ENCODE measurements around the gene PEX5L. TPM values are rescaled to one million over a fixed set of nuclear protein-coding genes. Genes with fewer than 3 reads are reported as not detected.

PEX5L gene
- total RNA-seq, 6 experiments from 2014 or later = not detected

DNA sequence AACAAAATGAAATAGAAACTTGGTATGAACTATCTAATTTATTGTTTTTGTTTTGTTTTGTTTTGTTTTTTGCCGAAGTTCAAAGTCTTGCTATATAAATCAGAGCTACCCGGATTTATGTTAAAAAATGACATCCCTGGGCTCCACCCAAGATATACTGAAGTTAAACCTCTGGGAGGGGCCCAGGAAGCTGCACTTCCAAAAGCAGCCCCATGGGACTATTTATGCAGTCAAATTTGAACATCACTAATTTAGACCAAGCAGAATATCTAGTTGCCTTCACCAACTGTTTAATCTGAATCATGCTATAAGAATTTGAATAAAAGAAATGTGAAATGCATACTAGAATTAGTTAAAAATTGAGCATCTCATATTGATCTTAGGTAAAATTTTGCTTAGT is 32.2 kb downstream of the PEX5L start:
- Histone ChIP-seq H3K4me3 (no peak overlapping the region), H3K27ac (no peak overlapping the region), H3K9me3 (no peaks in the 10 kb centered on the region), H3K36me3 (no peaks in the 10 kb centered on the region), H3K27me3 (no peaks in the 10 kb centered on the region), H3K4me1 (no peaks in the 10 kb centered on the region)
- ATAC-seq (no peak), DNase-seq (no peak)
- 57% methylated on average over 2 of the region's 2 CpGs for WGBS (ENCODE audit: insufficient coverage, low coverage, low lambda C conversion rate, missing lambda C conversion rate)
- intact Hi-C loops (cut with DNase I) = no loop called here
- TF ChIP-seq POLR2A (IDR thresholded peaks at IDR 0.05) = no peak
- TF ChIP-seq, protein P1, sequence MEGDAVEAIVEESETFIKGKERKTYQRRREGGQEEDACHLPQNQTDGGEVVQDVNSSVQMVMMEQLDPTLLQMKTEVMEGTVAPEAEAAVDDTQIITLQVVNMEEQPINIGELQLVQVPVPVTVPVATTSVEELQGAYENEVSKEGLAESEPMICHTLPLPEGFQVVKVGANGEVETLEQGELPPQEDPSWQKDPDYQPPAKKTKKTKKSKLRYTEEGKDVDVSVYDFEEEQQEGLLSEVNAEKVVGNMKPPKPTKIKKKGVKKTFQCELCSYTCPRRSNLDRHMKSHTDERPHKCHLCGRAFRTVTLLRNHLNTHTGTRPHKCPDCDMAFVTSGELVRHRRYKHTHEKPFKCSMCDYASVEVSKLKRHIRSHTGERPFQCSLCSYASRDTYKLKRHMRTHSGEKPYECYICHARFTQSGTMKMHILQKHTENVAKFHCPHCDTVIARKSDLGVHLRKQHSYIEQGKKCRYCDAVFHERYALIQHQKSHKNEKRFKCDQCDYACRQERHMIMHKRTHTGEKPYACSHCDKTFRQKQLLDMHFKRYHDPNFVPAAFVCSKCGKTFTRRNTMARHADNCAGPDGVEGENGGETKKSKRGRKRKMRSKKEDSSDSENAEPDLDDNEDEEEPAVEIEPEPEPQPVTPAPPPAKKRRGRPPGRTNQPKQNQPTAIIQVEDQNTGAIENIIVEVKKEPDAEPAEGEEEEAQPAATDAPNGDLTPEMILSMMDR (IDR thresholded peaks at IDR 0.05) = no peak

DNA sequence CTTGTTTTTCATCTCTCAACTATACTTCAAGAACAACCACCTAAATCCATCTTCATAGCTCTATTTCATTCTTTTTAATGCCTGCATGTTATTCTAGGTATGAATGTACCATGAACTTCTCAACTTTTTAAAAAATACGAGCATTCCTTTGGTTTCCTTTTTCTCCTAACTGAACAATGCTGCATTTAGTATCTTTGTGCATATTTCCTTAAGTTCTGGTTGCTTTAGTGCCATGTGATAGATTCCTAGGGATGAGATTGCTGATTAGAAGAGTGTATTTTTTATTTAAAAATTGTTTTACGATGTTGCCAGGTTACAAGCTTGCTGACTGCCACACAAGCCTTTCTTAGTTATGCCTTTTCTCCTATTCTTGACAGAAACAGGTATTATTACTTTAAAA is 34.7 kb downstream of the PEX5L start:
- intact Hi-C loops (cut with DNase I) = no loop called here
- TF ChIP-seq POLR2A (IDR thresholded peaks at IDR 0.05) = no peak
- TF ChIP-seq, protein P1 (IDR thresholded peaks at IDR 0.05) = no peak
- WGBS (ENCODE audit: insufficient coverage, low coverage, low lambda C conversion rate, missing lambda C conversion rate) = 28% methylated on average over 2 of the region's 2 CpGs
- no peaks in the 10 kb centered on the region for H3K9me3 ChIP-seq
- no peaks in the 10 kb centered on the region for H3K36me3 ChIP-seq
- no peaks in the 10 kb centered on the region for H3K27me3 ChIP-seq
- ATAC-seq (no peak), DNase-seq (no peak)
- no peaks in the 10 kb centered on the region for H3K4me1 ChIP-seq
- no peak overlapping the region for H3K4me3 ChIP-seq
- no peak overlapping the region for H3K27ac ChIP-seq

DNA sequence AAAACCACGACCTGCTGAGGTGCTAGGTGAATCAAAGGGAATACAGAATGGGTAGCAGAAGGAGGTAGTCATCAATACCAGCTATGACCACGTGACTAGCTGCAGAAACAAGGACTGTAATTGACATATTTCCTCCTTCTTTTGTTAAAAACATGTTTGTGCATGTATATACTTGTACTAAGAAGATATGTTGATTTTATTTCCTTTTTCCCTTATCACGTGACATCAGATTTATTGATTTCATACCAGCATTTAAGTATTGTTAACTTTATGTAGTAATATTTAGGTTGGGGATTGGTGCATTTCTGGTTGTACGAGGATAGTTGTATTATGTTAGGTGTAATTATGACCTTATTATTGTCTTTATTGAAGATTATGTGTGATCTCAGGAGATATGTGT is 36.2 kb downstream of the PEX5L start:
- H3K4me3 ChIP-seq = no peak overlapping the region
- H3K4me1 ChIP-seq = no peaks in the 10 kb centered on the region
- H3K36me3 ChIP-seq = no peaks in the 10 kb centered on the region
- no peaks in the 10 kb centered on the region for H3K27me3 ChIP-seq
- H3K27ac ChIP-seq = no peak overlapping the region
- TF ChIP-seq POLR2A (IDR thresholded peaks at IDR 0.05) = no peak
- TF ChIP-seq, protein P1 (IDR thresholded peaks at IDR 0.05) = no peak
- WGBS (ENCODE audit: insufficient coverage, low coverage, low lambda C conversion rate, missing lambda C conversion rate) = 31% methylated on average over 4 of the region's 4 CpGs
- ATAC-seq (no peak), DNase-seq (no peak)
- no peaks in the 10 kb centered on the region for H3K9me3 ChIP-seq
- intact Hi-C loops (cut with DNase I) = no loop called here

DNA sequence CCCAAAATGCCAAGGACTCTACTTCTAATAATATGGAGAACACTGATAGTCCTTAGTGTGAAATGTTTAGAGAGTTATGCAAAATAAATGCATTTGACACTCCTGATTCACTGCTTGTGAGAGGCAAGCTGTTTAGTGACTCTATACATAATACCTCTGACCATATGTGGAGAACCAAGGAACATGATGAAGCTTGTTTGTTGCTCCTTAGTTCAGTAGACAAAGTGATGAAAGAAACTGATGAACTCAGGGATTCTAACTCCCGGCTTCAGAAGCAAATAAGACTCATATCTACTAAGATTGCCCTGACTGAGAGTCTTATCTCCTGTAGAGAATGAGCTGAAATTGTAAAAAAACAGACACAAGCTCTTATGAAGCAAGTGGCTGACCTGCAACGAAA is 41.3 kb downstream of the PEX5L start:
- H3K9me3 ChIP-seq = no peaks in the 10 kb centered on the region
- H3K27ac ChIP-seq = no peak overlapping the region
- ATAC-seq = no peak
- H3K4me1 ChIP-seq = no peaks in the 10 kb centered on the region
- no peak overlapping the region for H3K4me3 ChIP-seq
- H3K36me3 ChIP-seq = no peaks in the 10 kb centered on the region
- intact Hi-C loops (cut with DNase I) = no loop called here
- no peaks in the 10 kb centered on the region for H3K27me3 ChIP-seq
- DNase-seq = no peak
- TF ChIP-seq, protein P1 (IDR thresholded peaks at IDR 0.05) = no peak
- TF ChIP-seq POLR2A (IDR thresholded peaks at IDR 0.05) = no peak
- 35% methylated on average over 2 of the region's 2 CpGs for WGBS (ENCODE audit: insufficient coverage, low coverage, low lambda C conversion rate, missing lambda C conversion rate)

DNA sequence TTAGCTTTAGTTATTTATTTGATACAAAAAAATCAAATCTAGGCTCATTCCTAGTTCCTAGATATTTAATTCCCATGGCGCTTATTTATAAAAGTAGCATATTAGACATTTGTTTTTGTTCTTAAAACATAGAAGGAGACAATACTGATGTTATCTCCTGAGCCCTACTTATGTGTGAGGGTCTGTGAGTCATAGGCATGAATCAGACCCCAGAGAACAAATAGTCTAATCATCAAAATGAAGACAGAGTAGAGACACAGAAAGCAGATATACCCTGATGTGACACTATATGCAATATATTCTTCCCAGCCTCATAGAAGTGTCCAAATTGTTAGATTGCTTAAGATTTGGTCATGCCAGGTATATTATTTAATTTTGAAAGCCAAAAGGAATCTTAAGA is 44.9 kb downstream of the PEX5L start:
- no peaks in the 10 kb centered on the region for H3K36me3 ChIP-seq
- no peaks in the 10 kb centered on the region for H3K27me3 ChIP-seq
- intact Hi-C loops (cut with DNase I) = no loop called here
- ATAC-seq = no peak
- WGBS (ENCODE audit: insufficient coverage, low coverage, low lambda C conversion rate, missing lambda C conversion rate) = 70% methylated on average over 1 of the region's 1 CpG
- TF ChIP-seq, protein P1 (IDR thresholded peaks at IDR 0.05) = no peak
- TF ChIP-seq POLR2A (IDR thresholded peaks at IDR 0.05) = no peak
- H3K4me3 ChIP-seq = no peak overlapping the region
- H3K27ac ChIP-seq = no peak overlapping the region
- no peak for DNase-seq
- no peaks in the 10 kb centered on the region for H3K9me3 ChIP-seq
- H3K4me1 ChIP-seq = no peaks in the 10 kb centered on the region
